ENCODE measurements around the gene ETDC.
A peak's percentile ranks its signal among the peaks of the same experiment; 100 is the strongest.

ETDC gene

DNA sequence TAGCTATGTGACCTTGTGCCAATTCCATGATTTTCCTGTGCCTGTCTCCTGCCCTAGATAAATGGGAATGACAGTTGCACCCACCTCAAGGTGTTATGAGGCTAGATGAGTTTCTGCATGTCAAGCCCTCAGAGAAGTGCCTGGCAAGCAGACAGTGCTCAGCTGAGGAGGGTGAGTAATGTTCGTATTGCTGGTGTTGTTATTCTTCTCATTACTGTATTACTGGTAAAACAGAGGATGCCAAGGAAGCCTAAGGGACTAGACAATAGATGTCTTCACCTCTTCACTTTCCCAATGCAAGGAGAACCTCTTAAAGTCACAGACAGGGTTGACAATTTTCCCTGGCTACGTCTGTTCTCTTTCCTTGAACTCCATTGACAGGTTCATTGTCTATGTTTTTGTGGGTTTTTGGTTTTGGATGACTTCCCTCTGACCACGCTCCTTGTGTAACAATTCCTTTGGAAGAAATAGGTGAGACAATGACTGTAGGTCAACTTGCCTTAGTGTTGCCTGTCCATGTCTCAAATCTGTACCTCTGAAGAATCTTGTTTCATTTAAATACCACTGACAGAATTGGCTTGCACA is 19.2 kb downstream of the ETDC start:
- Histone ChIP-seq H2BK120ac (ENCODE audit: low read depth, low read length) (no peak overlapping the region), H3K79me2 (ENCODE audit: control insufficient read depth, insufficient read depth, low read length) (no peaks in the 10 kb centered on the region), H3K18ac (ENCODE audit: low read length) (no peak overlapping the region), H2BK15ac (replicated peaks; ENCODE audit: low read depth) (no peak overlapping the region), H3K4me2 (ENCODE audit: low read length) (no peak overlapping the region), H3K9ac (ENCODE audit: low read length) (no peak overlapping the region), H3K56ac (ENCODE audit: low read length) (no peak overlapping the region), H4K8ac (ENCODE audit: low read depth, low read length) (no peak overlapping the region), H2BK5ac (ENCODE audit: low read length) (no peak overlapping the region), H3K4me3 (ENCODE audit: low read length) (no peak overlapping the region), H2AK5ac (ENCODE audit: low read length) (no peak overlapping the region), H3K79me1 (ENCODE audit: low read length) (no peaks in the 10 kb centered on the region), H3K4me1 (ENCODE audit: control insufficient read depth, low read depth, low read length) (no peaks in the 10 kb centered on the region), H3K36me3 (ENCODE audit: control insufficient read depth, insufficient read depth, low read length) (no peaks in the 10 kb centered on the region), H4K5ac (ENCODE audit: low read length) (no peak overlapping the region), H3K27me3 (ENCODE audit: insufficient read depth, low read length, poor library complexity) (no peaks in the 10 kb centered on the region), H3K23ac (ENCODE audit: low read length) (no peak overlapping the region), H3K4ac (ENCODE audit: low read depth, low read length) (no peak overlapping the region), H3K27ac (ENCODE audit: low read depth, low read length) (no peak overlapping the region)
- WGBS (ENCODE audit: extremely low coverage, insufficient coverage, low lambda C conversion rate): no CpG with 5 or more reads among the region's 3 CpGs
- DNase-seq: no peak

DNA sequence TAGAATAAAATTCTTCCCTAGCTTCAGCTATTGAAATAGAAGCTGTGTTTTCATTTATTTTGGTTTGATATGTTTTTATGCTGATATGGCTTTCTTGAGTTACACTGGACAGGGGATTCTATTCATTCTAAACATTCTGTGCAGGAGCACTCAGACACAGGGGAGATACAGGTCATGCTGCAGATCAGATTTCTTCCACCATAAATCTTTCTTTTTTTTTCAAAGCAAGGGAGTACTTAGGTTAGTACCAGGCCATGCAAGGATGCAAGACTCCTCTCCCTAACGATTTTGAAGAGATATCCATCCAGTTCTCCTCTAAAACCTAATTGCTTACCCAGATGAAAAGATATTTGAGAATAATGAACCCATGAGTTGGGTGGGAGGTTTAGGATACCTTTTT is 21.4 kb downstream of the ETDC start:
- no peaks in the 10 kb centered on the region for H3K27me3 ChIP-seq (ENCODE audit: insufficient read depth, low read length, poor library complexity)
- no peak overlapping the region for H3K56ac ChIP-seq (ENCODE audit: low read length)
- no peak overlapping the region for H3K4ac ChIP-seq (ENCODE audit: low read depth, low read length)
- WGBS (ENCODE audit: extremely low coverage, insufficient coverage, low lambda C conversion rate): no CpG with 5 or more reads among the region's 1 CpG
- no peak overlapping the region for H4K5ac ChIP-seq (ENCODE audit: low read length)
- H3K18ac ChIP-seq (ENCODE audit: low read length): no peak overlapping the region
- no peak overlapping the region for H3K4me3 ChIP-seq (ENCODE audit: low read length)
- no peak overlapping the region for H3K9ac ChIP-seq (ENCODE audit: low read length)
- no peak overlapping the region for H2BK5ac ChIP-seq (ENCODE audit: low read length)
- H3K36me3 ChIP-seq (ENCODE audit: control insufficient read depth, insufficient read depth, low read length): no peaks in the 10 kb centered on the region
- H3K4me1 ChIP-seq (ENCODE audit: control insufficient read depth, low read depth, low read length): no peaks in the 10 kb centered on the region
- no peaks in the 10 kb centered on the region for H3K79me1 ChIP-seq (ENCODE audit: low read length)
- no peak overlapping the region for H3K4me2 ChIP-seq (ENCODE audit: low read length)
- H4K8ac ChIP-seq (ENCODE audit: low read depth, low read length): no peak overlapping the region
- H2BK120ac ChIP-seq (ENCODE audit: low read depth, low read length): no peak overlapping the region
- H3K23ac ChIP-seq (ENCODE audit: low read length): no peak overlapping the region
- H3K27ac ChIP-seq (ENCODE audit: low read depth, low read length): no peak overlapping the region
- H2AK5ac ChIP-seq (ENCODE audit: low read length): no peak overlapping the region
- H2BK15ac ChIP-seq (replicated peaks; ENCODE audit: low read depth): no peak overlapping the region
- H3K79me2 ChIP-seq (ENCODE audit: control insufficient read depth, insufficient read depth, low read length): no peaks in the 10 kb centered on the region
- no peak for DNase-seq

DNA sequence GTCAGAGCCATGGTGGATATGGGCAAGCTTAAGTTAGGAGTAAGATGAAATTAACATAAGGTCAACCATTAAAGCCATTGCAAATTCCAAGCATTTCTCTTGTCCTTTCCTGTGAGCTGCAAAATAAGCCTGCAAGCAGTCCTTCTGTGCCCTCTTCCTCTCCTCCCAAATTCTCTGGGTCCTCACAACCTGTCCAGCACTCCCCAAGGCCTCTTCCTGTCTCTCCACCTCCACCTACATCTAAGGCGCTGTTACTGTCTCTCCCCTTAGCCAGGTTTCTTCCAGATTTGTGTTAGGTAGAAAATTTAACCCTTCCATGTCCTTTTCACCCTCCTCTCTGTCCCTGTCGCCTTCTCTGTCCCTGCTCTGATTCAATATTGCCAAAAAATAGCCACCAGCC is 22.2 kb downstream of the ETDC start:
- H3K9ac ChIP-seq (ENCODE audit: low read length): no peak overlapping the region
- H4K8ac ChIP-seq (ENCODE audit: low read depth, low read length): no peak overlapping the region
- no peak overlapping the region for H3K23ac ChIP-seq (ENCODE audit: low read length)
- H2BK15ac ChIP-seq (replicated peaks; ENCODE audit: low read depth): no peak overlapping the region
- H3K36me3 ChIP-seq (ENCODE audit: control insufficient read depth, insufficient read depth, low read length): no peaks in the 10 kb centered on the region
- H3K4me2 ChIP-seq (ENCODE audit: low read length): no peak overlapping the region
- DNase-seq: peak; percentile 25
- H2BK120ac ChIP-seq (ENCODE audit: low read depth, low read length): no peak overlapping the region
- no peak overlapping the region for H2AK5ac ChIP-seq (ENCODE audit: low read length)
- H3K18ac ChIP-seq (ENCODE audit: low read length): no peak overlapping the region
- no peak overlapping the region for H4K5ac ChIP-seq (ENCODE audit: low read length)
- H3K4ac ChIP-seq (ENCODE audit: low read depth, low read length): no peak overlapping the region
- H3K79me2 ChIP-seq (ENCODE audit: control insufficient read depth, insufficient read depth, low read length): no peaks in the 10 kb centered on the region
- H3K79me1 ChIP-seq (ENCODE audit: low read length): no peaks in the 10 kb centered on the region
- H2BK5ac ChIP-seq (ENCODE audit: low read length): no peak overlapping the region
- no peak overlapping the region for H3K4me3 ChIP-seq (ENCODE audit: low read length)
- H3K4me1 ChIP-seq (ENCODE audit: control insufficient read depth, low read depth, low read length): no peaks in the 10 kb centered on the region
- no peak overlapping the region for H3K27ac ChIP-seq (ENCODE audit: low read depth, low read length)
- WGBS (ENCODE audit: extremely low coverage, insufficient coverage, low lambda C conversion rate): no CpG with 5 or more reads among the region's 2 CpGs
- no peaks in the 10 kb centered on the region for H3K27me3 ChIP-seq (ENCODE audit: insufficient read depth, low read length, poor library complexity)
- no peak overlapping the region for H3K56ac ChIP-seq (ENCODE audit: low read length)

DNA sequence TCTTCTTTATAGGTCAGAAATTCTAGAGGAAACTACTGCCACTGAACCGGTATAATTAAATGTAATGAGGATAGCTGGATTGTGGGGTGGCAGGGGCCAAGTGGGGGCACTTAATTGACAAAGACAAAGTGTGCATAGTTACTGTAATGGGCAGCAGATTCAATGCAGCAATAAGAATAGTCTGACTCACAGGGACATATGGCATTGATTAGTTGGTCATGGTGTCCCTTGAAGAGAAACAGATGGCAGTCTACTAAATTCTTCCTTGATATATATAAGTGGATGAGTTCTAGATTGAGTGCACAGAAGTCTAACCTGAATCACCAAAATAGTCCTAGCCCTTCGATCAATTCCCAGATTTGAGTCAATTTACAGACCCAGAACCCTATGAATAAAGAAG is 31.6 kb downstream of the ETDC start:
- Histone ChIP-seq H3K4me2 (ENCODE audit: low read length) (no peak overlapping the region), H2BK15ac (replicated peaks; ENCODE audit: low read depth) (no peak overlapping the region), H4K5ac (ENCODE audit: low read length) (no peak overlapping the region), H2BK120ac (ENCODE audit: low read depth, low read length) (no peak overlapping the region), H3K4me1 (ENCODE audit: control insufficient read depth, low read depth, low read length) (no peaks in the 10 kb centered on the region), H3K36me3 (ENCODE audit: control insufficient read depth, insufficient read depth, low read length) (no peaks in the 10 kb centered on the region), H3K9ac (ENCODE audit: low read length) (no peak overlapping the region), H3K18ac (ENCODE audit: low read length) (no peak overlapping the region), H3K4me3 (ENCODE audit: low read length) (no peak overlapping the region), H3K79me2 (ENCODE audit: control insufficient read depth, insufficient read depth, low read length) (no peaks in the 10 kb centered on the region), H3K4ac (ENCODE audit: low read depth, low read length) (no peak overlapping the region), H4K8ac (ENCODE audit: low read depth, low read length) (no peak overlapping the region), H2BK5ac (ENCODE audit: low read length) (no peak overlapping the region), H3K56ac (ENCODE audit: low read length) (no peak overlapping the region), H3K79me1 (ENCODE audit: low read length) (no peaks in the 10 kb centered on the region), H3K27me3 (ENCODE audit: insufficient read depth, low read length, poor library complexity) (no peaks in the 10 kb centered on the region), H3K27ac (ENCODE audit: low read depth, low read length) (no peak overlapping the region), H3K23ac (ENCODE audit: low read length) (no peak overlapping the region), H2AK5ac (ENCODE audit: low read length) (no peak overlapping the region)
- no peak for DNase-seq
- no CpG with 5 or more reads among the region's 2 CpGs for WGBS (ENCODE audit: extremely low coverage, insufficient coverage, low lambda C conversion rate)

DNA sequence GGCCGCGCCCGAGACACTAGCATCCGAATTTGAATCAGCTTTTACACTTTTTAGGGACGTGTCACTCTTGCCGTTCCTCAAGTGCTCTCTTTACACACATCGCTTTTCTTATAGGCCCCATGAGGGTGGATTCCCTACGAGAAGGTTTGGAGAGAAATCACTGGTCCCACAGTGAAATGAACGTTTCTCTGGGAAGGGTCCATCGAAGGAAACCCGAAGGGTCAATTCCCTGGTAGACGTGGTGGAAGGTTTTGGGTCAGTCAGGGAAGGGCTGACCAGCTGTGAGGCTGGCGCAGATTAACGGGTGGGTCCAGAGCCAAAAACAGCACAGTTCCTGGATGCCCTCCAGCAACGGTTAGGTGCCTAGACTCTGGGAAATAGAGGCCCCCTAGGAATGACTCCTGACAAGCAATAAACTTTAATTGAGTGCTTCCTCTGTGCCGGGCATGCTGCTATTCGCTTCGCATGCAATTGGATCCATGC is 35.9 kb downstream of the ETDC start:
- Histone ChIP-seq H3K23ac (ENCODE audit: low read length) (no peak overlapping the region), H3K4ac (ENCODE audit: low read depth, low read length) (no peak overlapping the region), H4K5ac (ENCODE audit: low read length) (no peak overlapping the region), H3K27ac (ENCODE audit: low read depth, low read length) (no peak overlapping the region), H3K4me1 (ENCODE audit: control insufficient read depth, low read depth, low read length) (no peaks in the 10 kb centered on the region), H3K56ac (ENCODE audit: low read length) (peak overlapping the region; percentile 73), H2BK15ac (replicated peaks; ENCODE audit: low read depth) (no peak overlapping the region), H2BK120ac (ENCODE audit: low read depth, low read length) (no peak overlapping the region), H3K79me2 (ENCODE audit: control insufficient read depth, insufficient read depth, low read length) (no peaks in the 10 kb centered on the region), H3K27me3 (ENCODE audit: insufficient read depth, low read length, poor library complexity) (no peaks in the 10 kb centered on the region), H3K18ac (ENCODE audit: low read length) (peak overlapping the region; percentile 20), H3K4me3 (ENCODE audit: low read length) (peak overlapping the region; percentile 63), H3K36me3 (ENCODE audit: control insufficient read depth, insufficient read depth, low read length) (no peaks in the 10 kb centered on the region), H4K8ac (ENCODE audit: low read depth, low read length) (peak overlapping the region; percentile 6), H3K79me1 (ENCODE audit: low read length) (no peaks in the 10 kb centered on the region), H3K4me2 (ENCODE audit: low read length) (peak overlapping the region; percentile 50), H2BK5ac (ENCODE audit: low read length) (no peak overlapping the region), H2AK5ac (ENCODE audit: low read length) (no peak overlapping the region), H3K9ac (ENCODE audit: low read length) (peak overlapping the region; percentile 73)
- DNase-seq: no peak
- no CpG with 5 or more reads among the region's 18 CpGs for WGBS (ENCODE audit: extremely low coverage, insufficient coverage, low lambda C conversion rate)

DNA sequence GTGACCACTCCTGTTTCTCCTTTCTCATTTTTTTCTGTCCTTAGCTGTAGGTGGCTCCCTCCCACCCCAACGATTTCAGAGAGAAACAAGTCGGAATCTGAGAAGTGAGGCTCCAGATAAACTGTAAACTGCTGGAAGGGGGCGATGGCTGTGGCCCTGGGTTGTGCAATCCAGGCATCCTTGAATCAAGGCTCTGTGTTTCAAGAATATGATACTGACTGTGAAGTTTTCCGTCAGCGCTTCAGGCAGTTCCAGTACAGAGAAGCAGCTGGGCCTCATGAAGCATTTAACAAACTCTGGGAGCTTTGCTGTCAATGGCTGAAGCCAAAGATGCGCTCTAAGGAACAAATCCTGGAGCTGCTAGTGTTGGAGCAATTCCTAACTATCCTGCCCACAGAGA is 37.7 kb downstream of the ETDC start:
- no peak overlapping the region for H3K9ac ChIP-seq (ENCODE audit: low read length)
- H3K18ac ChIP-seq (ENCODE audit: low read length): no peak overlapping the region

More for the DNA sequence above, 37.7 kb downstream of the ETDC start:
- Histone ChIP-seq H3K79me2 (ENCODE audit: control insufficient read depth, insufficient read depth, low read length) (no peaks in the 10 kb centered on the region), H3K56ac (ENCODE audit: low read length) (no peak overlapping the region), H2BK15ac (replicated peaks; ENCODE audit: low read depth) (no peak overlapping the region), H3K4me1 (ENCODE audit: control insufficient read depth, low read depth, low read length) (no peaks in the 10 kb centered on the region), H4K8ac (ENCODE audit: low read depth, low read length) (no peak overlapping the region), H3K27me3 (ENCODE audit: insufficient read depth, low read length, poor library complexity) (no peaks in the 10 kb centered on the region), H3K4me3 (ENCODE audit: low read length) (no peak overlapping the region), H3K4me2 (ENCODE audit: low read length) (no peak overlapping the region), H3K79me1 (ENCODE audit: low read length) (no peaks in the 10 kb centered on the region), H2BK5ac (ENCODE audit: low read length) (no peak overlapping the region), H2BK120ac (ENCODE audit: low read depth, low read length) (no peak overlapping the region), H3K4ac (ENCODE audit: low read depth, low read length) (no peak overlapping the region), H3K27ac (ENCODE audit: low read depth, low read length) (no peak overlapping the region), H4K5ac (ENCODE audit: low read length) (no peak overlapping the region), H2AK5ac (ENCODE audit: low read length) (no peak overlapping the region), H3K23ac (ENCODE audit: low read length) (no peak overlapping the region), H3K36me3 (ENCODE audit: control insufficient read depth, insufficient read depth, low read length) (no peaks in the 10 kb centered on the region)
- WGBS (ENCODE audit: extremely low coverage, insufficient coverage, low lambda C conversion rate): no CpG with 5 or more reads among the region's 6 CpGs
- peak; percentile 7 for DNase-seq
